ENCODE measurements around the gene OR51D1. TPM values are rescaled to one million over a fixed set of nuclear protein-coding genes. Genes with fewer than 3 reads are reported as not detected.

OR51D1 gene
- total RNA-seq, 1 experiment from 2014 or later = not detected

DNA sequence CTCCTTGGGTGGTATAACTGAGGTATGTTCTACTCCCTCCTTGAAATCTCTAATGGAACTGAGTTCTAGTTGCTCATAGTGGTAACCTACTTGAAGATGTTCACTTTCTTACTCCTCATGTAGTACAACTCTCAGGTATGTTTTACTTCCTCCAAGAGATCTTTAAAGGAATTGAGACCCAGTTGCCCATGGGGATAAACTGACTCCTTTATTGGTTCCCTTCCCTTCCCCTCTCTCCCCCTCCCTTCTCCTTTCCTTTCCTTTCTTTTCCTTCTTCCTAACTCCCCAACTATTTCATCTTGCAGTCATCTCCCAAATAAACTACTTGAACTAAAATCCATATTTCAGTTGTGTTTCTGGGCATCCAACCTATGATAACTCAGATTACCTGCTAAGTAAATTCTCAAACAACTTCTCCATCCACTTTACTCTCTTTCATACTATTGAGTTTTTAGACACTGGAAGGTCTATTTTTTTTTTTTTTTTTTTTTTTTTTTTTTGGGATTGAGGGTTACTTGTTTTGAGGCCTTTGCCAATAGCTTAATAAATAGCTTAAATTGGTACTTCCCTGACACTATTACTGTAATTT lies 21.3 kb upstream of the OR51D1 start:
- H2BK20ac ChIP-seq (ENCODE audit: low read depth, low read length, poor library complexity, severe bottlenecking) = no peak overlapping the region
- no peak overlapping the region for H2BK15ac ChIP-seq (ENCODE audit: low read depth, low read length)
- Mint-ChIP-seq H3K27ac (no peak overlapping the region), H3K27me3 (ENCODE audit: low read depth) (peaks cover 11% of the 10 kb centered on the region), H3K36me3 (ENCODE audit: insufficient read depth in 1 of 3, low read depth in 3 of 3) (0 out of 7 replicates have a peak, but pooled peaks cover 0 to 3% (median 0%) of the 10 kb centered on the region in 3 experiments), H3K4me3 (no peak overlapping the region), H3K9me3 (peaks cover 3% of the 10 kb centered on the region in 2 experiments), H3K4me1 (no peaks in the 10 kb centered on the region)
- no peaks in the 10 kb centered on the region for H3K23me2 ChIP-seq (ENCODE audit: insufficient read length, low read depth, low read length, poor library complexity, severe bottlenecking)
- H2BK5ac ChIP-seq (ENCODE audit: insufficient read length, low read length) = no peak overlapping the region
- no peak overlapping the region for H3K4me2 ChIP-seq (ENCODE audit: insufficient read depth, insufficient read length, low read length)
- no peak for DNase-seq
- no peak overlapping the region for H3K23ac ChIP-seq (ENCODE audit: insufficient read length, low read depth, low read length)
- H3K27ac ChIP-seq (ENCODE audit: insufficient read length, low read depth, low read length) = no peak overlapping the region
- H3K79me1 ChIP-seq (ENCODE audit: insufficient read depth, low read depth, low read length, poor library complexity, severe bottlenecking) = no peaks in the 10 kb centered on the region
- no peaks in the 10 kb centered on the region for H4K20me1 ChIP-seq (ENCODE audit: control insufficient read depth, insufficient read depth, insufficient read length)
- no peaks in the 10 kb centered on the region for H3K4me1 ChIP-seq (ENCODE audit: insufficient read depth, low read length)
- H2BK12ac ChIP-seq (ENCODE audit: insufficient read length, low read depth, low read length) = no peak overlapping the region
- no peak overlapping the region for H2BK120ac ChIP-seq (ENCODE audit: low read depth, low read length, poor library complexity, severe bottlenecking)
- H3K79me2 ChIP-seq (ENCODE audit: insufficient read depth, low read length) = no peaks in the 10 kb centered on the region
- H2AFZ ChIP-seq (ENCODE audit: low read length) = no peak overlapping the region
- no peak overlapping the region for H2AK5ac ChIP-seq (ENCODE audit: insufficient read length, low read length)
- no peaks in the 10 kb centered on the region for H3K27me3 ChIP-seq (ENCODE audit: insufficient read depth, low read length)
- TF ChIP-seq CTCF (conservative IDR thresholded peaks at IDR 0.05) = no peak
- H4K8ac ChIP-seq (replicated peaks; ENCODE audit: insufficient read length, low read depth, low read length) = no peak overlapping the region
- no peak overlapping the region for H3K56ac ChIP-seq (ENCODE audit: insufficient read length, low read depth, low read length)
- H4K5ac ChIP-seq (ENCODE audit: insufficient read length, low read depth, low read length) = no peak overlapping the region
- no peak overlapping the region for H3K4ac ChIP-seq (ENCODE audit: low read depth, low read length)
- no peak overlapping the region for H3T11ph ChIP-seq (ENCODE audit: low read length)
- H3K9me3 ChIP-seq (ENCODE audit: control insufficient read depth, low read depth, low read length) = no peaks in the 10 kb centered on the region
- no peak overlapping the region for H3K14ac ChIP-seq (ENCODE audit: insufficient read depth, low read length)
- no peak overlapping the region for H4K91ac ChIP-seq (ENCODE audit: insufficient read length, low read depth, low read length)
- H3K18ac ChIP-seq (ENCODE audit: insufficient read length, low read depth, low read length) = no peak overlapping the region
- H3K9ac ChIP-seq (ENCODE audit: extremely low read depth, insufficient read length, low read length) = no peak overlapping the region
